Endothelial cell of umbilical vein (primary cell): ENCODE results near the gene GBX2.

Experiments
- EZH2 ChIP-seq: IDR thresholded peaks from 2 replicates; pipeline ENCODE4 v1.6.1; 2012; ENCODE audit warnings: borderline replicate concordance, low read depth, mild to moderate bottlenecking, moderate library complexity, low read length, inconsistent platforms; ENCODE audit not compliant: severe bottlenecking
- POLR2AphosphoS5 ChIP-seq: IDR thresholded peaks from 2 replicates; pipeline ENCODE4 v1.6.1; 2012; ENCODE audit warnings: low read depth, mild to moderate bottlenecking, control low read depth, low read length, moderate library complexity; ENCODE audit not compliant: insufficient read depth
- TF ChIP-seq, protein P1 (sequence below), 2 donors: IDR thresholded peaks; 1 replicate in 1 of 2; 2 replicates in 1 of 2; pipeline ENCODE4 v1.5.1; 2011; ENCODE audit warnings: low read length in 2 of 2, mild to moderate bottlenecking in 2 of 2, moderate library complexity in 2 of 2, control low read depth in 1 of 2, inconsistent platforms in 1 of 2, low read depth in 1 of 2; ENCODE audit not compliant: insufficient read depth in 1 of 2; ENCODE audit errors: extremely low read depth in 1 of 2

DNA sequence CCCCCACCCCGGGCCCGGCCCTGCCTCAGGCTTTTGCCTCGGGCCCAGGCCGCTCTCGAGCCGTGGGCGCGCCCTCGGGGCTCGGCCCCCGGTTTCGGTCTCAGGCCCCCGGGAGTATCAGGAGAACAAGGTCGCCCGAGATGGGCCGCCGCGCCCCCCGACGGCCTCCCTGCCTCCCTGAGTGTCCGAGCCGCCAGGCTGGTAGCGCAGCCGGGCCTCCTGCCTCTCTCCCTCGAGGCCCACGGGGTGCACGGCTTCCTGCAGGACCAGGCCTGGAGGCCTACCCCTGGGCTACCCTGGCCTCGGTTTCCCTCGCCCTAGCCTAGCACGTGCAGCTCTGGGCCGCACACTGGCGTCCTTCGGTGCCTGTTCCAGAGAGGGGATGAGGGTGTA is 8.4 kb downstream of the GBX2 start:
- TF ChIP-seq, protein P1, sequence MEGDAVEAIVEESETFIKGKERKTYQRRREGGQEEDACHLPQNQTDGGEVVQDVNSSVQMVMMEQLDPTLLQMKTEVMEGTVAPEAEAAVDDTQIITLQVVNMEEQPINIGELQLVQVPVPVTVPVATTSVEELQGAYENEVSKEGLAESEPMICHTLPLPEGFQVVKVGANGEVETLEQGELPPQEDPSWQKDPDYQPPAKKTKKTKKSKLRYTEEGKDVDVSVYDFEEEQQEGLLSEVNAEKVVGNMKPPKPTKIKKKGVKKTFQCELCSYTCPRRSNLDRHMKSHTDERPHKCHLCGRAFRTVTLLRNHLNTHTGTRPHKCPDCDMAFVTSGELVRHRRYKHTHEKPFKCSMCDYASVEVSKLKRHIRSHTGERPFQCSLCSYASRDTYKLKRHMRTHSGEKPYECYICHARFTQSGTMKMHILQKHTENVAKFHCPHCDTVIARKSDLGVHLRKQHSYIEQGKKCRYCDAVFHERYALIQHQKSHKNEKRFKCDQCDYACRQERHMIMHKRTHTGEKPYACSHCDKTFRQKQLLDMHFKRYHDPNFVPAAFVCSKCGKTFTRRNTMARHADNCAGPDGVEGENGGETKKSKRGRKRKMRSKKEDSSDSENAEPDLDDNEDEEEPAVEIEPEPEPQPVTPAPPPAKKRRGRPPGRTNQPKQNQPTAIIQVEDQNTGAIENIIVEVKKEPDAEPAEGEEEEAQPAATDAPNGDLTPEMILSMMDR (IDR thresholded peaks at IDR 0.05; ENCODE audit: extremely low read depth in 1 of 2, insufficient read depth in 1 of 2, low read depth in 1 of 2, low read length in 2 of 2), result no peak
- TF ChIP-seq EZH2 (no peak), POLR2AphosphoS5 (no peak)
